HG03571 (cell line): ENCODE results near the gene PLAC1.

Experiments used
- ATAC-seq: cut with Tn5 transposase; IDR thresholded peaks from one replicate; pipeline ENCODE4 v1.9.1; 2021; ENCODE audit not compliant: unreplicated experiment

The PLAC1 gene

GRCh38 chrX:134631426-134632346 is 26.6 kb downstream of the PLAC1 start:
- no peak for ATAC-seq

- no peak for ATAC-seq
These were observed 29.6 kb downstream of the PLAC1 start for GRCh38 chrX:134628663-134629062.

DNA sequence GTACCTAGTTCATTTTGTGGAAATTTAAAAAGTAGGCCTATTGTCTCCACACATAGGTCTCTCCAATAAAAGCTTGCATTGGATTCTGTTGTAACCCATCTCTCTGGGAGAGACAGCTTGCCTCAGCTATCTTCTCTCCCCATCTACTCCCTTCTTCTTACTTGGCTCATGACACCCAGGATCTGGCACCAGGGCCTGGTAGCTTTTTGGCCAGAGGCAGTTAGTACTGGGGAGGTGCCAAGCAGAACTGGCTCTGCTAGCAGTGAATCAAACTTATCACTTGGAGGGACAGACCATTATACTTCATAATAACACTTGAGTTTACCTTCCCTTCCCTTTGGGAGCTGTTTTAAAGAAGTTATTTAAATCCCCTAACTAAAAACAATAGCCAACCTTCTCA is 31.8 kb downstream of the PLAC1 start:
- no peak for ATAC-seq

DNA sequence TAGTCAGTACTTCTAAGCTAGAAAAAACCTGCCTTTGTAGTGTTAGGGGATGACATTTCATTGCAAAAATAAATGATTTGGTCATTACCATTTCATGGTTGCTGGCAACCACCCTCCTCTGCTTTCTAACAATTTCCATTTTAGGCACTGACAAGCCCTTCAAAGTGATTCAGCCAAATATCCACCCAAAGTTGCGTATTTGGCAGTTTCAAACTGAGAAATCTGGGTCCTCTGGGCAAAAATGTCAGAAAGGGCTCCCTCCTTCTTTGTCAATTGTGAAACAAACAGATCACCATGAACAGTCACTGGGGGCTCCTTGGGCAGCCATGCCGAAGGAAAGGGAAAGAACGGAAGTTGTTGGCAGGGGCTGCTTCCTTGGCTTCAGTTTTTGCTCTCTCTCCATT is 33.0 kb downstream of the PLAC1 start:
- ATAC-seq, result no peak

DNA sequence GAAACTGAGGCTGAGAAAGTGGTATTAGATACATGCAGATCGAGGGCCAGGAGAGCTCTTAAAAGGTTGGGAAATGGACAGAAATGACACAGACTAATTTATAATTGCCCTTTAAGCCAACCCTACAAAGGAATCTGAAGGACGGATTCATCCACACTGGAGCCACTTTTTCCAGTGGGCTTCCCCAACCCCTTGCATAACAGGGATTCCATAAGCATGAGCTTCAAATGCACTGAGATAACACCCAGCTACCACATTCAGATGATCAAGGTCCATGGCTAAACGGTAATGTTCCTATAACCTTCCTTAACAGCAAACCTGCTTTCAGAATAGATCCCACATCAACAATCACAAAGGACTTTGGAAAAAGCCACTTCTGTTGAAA is 34.2 kb downstream of the PLAC1 start:
- ATAC-seq, result no peak

DNA sequence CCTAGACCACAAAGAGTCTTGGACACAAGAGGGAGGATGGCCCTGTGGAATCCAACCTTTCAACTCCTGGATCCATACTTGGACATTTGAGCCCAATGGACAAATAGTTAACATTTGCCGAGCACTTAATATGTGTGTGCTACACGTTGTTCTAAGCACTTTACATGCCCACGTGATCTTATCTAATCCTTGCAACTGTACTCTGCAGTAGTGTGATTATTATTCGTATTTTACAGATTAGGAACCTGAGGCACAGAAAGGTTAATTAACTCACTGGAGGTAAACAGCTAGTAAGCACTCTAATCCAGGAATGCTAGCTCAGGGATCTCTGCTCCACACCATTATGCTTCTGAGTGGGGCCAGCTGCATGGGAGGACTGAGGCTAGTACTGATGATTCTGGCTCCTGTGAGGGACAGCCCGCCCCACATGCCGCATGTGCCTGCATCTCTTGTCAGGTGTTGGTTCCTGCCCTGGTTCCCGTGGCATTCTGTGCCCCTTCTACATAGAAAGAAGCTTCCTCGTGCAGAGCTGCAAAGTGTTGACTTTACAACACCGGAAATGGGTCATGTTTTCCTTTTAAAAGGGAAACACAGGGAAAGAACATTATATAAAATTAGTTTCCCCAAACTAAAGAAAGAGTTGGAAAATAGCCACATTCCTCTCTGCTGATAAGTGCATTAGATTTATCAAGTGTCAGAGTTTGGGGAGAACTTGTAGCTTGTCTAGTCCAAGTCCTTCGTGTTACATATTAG is 34.8 kb downstream of the PLAC1 start:
- ATAC-seq, result no peak

- no peak for ATAC-seq
These were observed 35.5 kb downstream of the PLAC1 start for GRCh38 chrX:134622813-134623185.

DNA sequence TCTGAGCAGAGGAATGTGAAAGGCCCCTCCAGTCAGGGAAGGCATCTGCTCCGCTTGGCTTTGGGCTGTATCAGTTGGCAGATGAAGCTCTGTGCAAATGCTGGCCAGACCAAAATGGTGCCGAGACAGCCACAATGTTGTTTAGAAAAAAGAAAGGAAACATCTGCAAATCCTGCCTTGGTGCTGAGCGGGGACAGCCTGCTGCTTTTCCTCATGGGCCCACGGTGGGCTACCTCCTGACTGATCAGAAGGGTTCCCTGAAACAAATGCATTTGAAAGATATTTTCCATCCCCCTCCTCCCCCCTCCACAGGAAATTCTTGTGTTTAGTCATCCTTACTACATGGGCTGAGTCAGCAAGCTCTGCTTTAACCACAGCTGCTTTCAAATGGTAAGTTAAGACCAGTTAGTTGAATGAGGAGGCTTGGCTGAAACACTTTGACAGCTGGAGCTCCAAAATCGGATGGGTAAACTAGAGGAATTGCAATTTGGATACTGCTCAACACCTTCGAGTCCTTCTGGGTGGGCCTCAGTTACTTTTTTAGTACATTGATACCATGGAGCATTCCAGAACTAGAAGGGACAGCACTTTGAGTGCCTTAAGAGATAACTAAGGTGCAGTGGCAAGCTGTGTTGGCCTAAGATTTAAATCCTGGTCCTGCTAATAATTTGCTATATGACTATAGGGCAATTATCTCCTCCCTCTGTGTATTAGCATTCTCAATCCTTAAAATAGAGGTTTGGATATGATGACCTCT is 36.0 kb downstream of the PLAC1 start:
- ATAC-seq, result no peak

DNA sequence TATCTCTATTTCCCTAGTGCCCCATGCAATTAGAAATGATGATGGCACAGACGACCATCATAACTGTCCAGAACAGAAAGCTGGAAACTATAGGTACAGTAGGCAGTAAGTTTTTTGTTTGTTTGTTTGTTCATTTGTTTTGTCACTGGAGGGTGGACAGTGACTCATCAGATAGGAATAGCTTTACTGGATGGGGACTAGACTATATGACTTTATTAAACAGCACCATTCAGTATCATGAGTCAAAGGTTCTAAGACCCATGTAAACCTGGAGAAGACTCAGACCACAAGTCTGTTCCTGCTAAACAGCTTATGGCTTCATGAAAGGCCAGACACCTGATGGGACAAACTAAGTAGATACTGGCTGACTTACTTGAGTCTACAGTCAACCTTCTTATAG is 38.4 kb downstream of the PLAC1 start:
- no peak for ATAC-seq

GRCh38 chrX:134613396-134613795 is 44.9 kb downstream of the PLAC1 start:
- ATAC-seq, result no peak

- no peak for ATAC-seq
These were observed 50.1 kb downstream of the PLAC1 start for GRCh38 chrX:134608153-134608552.

GRCh38 chrX:134607523-134607922 is 50.7 kb downstream of the PLAC1 start:
- no peak for ATAC-seq

DNA sequence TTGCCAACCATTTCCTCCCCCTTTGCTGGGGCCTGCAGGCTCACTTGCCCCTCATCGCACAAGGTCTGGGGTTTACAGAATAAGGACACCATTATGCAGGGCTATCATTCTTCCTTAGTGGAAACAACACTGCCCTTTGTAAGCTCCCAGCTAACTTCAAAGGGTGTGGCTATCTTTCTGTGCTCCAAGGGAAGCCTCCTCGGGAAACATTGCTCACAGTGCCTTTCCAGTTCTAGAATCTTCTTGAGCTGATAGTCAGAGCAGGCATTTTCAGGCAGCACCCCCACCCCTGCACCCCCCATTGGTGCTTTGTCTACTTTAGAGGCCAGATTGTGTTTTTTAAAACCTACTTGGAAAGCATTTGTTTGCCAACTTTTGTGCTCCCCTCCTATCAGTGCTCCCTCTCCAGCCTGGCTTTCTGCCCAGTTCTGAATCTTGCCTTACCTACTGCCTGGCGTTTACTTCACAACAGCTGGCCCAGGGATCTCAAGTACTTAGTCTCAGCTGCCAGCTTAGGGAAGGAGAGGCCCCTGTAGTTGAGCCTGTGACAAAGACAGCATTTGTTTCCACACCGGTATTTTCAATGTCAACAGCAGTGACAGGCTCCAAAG is 53.5 kb downstream of the PLAC1 start:
- ATAC-seq, result no peak

DNA sequence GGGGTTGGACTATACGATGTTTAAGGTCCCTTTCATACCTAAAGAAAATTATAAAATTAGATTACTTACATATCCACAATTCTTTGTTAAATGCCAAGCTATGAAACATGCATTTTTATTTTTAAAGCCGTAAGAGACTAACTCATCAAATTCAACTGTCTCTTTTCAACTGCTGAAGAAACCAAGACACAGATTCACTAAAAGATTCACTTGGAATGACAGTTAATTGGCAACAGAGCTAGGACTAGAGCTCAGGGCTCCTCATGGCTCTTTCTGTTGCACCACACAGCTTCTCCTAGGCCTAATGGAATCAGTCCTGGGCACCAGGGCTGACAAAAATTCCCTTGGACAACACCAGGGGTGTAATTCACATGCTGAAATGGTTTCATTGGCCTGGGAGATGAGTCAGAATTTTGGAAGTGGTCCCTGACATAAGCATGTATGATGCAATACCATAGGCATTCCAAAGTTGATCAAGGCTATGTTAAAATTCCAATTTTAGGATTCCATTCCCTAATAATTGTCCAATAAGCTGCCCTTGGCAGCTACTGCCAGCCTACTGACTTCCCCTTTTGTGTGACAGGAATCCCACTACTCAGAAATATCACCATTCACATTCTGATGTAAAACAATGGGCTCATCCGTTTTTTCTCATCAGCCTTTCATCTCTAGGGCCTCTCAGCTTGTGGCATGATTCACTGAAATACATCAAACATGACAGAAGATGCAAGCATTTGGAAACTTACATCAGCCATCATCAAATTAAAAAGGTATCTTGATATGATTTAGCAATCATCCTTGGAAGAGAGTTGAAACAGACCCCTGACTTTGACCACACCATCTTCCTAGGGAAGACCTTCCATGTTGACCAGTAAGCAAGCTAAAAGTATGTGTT is 54.2 kb downstream of the PLAC1 start:
- no peak for ATAC-seq

GRCh38 chrX:134602410-134602809 is 55.9 kb downstream of the PLAC1 start:
- ATAC-seq, result no peak

- no peak for ATAC-seq
These were observed 57.0 kb downstream of the PLAC1 start for GRCh38 chrX:134601240-134601765.

GRCh38 chrX:134600714-134601113 is 57.6 kb downstream of the PLAC1 start:
- ATAC-seq, result no peak

DNA sequence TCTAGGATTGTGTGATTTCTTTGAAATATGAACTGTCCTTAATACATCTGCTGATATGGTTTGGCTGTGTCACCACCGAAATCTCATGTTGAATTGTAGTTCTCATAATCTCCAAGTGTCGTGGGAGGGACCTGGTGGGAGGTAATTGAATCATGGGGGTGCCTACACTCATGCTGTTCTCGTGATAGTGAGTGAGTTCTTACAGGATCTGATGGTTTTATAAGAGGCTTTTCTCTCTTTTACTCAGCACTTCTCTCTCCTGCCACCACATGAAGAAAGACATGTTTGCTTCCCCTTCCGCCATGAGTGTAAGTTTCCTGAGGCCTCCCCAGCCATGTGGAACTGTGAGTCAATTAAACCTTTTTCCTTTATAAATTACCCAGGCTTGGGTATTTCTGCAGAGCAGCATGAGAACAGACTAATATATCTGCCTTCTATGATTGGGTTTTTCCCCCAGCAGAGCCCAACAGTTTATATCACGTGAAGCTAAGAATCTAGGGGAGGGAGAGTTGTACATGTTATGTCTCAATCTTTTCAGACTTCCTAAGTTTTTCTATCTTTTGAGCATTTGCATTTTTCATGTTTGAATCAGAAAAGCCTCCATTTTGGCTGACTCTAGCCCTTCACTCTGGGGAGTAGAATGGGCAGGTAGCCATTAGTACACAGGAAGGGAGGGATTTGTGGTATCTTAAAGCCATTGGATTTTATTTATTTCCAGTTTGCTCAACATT is 58.9 kb downstream of the PLAC1 start:
- ATAC-seq, result no peak

DNA sequence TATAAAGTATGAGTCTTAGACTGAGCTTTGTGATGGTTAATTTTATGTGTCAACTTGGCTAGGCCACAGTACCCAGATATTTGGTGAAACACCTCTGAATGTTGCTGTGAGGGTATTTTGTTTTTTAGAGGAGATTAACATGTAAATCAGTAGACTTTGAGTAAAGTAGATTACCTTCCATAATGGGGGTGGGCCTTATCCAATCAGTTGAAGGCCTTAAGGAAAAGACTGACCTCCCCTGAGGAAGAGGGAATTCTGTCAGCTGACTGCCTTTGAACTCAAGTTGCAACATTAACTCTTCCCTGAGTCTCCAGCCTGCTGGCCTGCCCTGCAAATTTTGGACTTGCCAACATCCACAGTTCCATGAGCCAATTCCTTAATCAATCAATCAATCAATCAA is 66.0 kb downstream of the PLAC1 start:
- no peak for ATAC-seq
